BJ (cell line): ENCODE results near the gene BTBD1. TPM values are rescaled to one million over a fixed set of nuclear protein-coding genes. Genes with fewer than 3 reads are reported as not detected.

Source experiments
- CTCF ChIA-PET: fragments of 350-600 bp; formaldehyde crosslinking; extraction: SDS; loops from one replicate; lab custom pipeline; 2021; ENCODE audit warnings: antibody characterized with exemption, inconsistent platforms; lab: Yijun Ruan, JAX
- POLR2A ChIA-PET: fragments of 300-600 bp; sonication (Branson Sonifier 250); formaldehyde crosslinking; extraction: SDS; loops from one replicate; lab custom pipeline; 2021; ENCODE audit warnings: antibody characterized with exemption; lab: Charles Lee
- DNase-seq: peaks from one replicate; pipeline ENCODE4 v3.0.0-alpha.2; 2011; ENCODE audit warnings: low read depth
- H3K27me3 ChIP-seq: 2 replicates; pipeline ENCODE4 v1.6.0; 2011; ENCODE audit warnings: low read length; ENCODE audit not compliant: control insufficient read depth, insufficient read depth
- H3K36me3 ChIP-seq: 2 replicates; pipeline ENCODE4 v1.5.1; 2011; ENCODE audit warnings: low read length; ENCODE audit not compliant: control insufficient read depth, insufficient read depth
- H3K4me3 ChIP-seq: 2 replicates; pipeline ENCODE4 v1.5.1; 2011; ENCODE audit warnings: low read depth, mild to moderate bottlenecking, control low read depth, low read length
- CTCF ChIP-seq: IDR thresholded peaks from 2 replicates; pipeline ENCODE4 v1.5.1; 2011; ENCODE audit warnings: low read depth, mild to moderate bottlenecking, control low read depth, inconsistent platforms, low read length, moderate library complexity; ENCODE audit not compliant: insufficient read depth
- polyA plus RNA-seq: library from polyadenylated mRNA; depleted of rRNA; stranded (reverse); fragments of >200 nt; gene quantifications from 2 replicates; pipeline ENCODE4 v1.2.3, GENCODE V29; 2011

BTBD1 gene
- polyA plus RNA-seq, 1 experiment, result 35.0 TPM

DNA sequence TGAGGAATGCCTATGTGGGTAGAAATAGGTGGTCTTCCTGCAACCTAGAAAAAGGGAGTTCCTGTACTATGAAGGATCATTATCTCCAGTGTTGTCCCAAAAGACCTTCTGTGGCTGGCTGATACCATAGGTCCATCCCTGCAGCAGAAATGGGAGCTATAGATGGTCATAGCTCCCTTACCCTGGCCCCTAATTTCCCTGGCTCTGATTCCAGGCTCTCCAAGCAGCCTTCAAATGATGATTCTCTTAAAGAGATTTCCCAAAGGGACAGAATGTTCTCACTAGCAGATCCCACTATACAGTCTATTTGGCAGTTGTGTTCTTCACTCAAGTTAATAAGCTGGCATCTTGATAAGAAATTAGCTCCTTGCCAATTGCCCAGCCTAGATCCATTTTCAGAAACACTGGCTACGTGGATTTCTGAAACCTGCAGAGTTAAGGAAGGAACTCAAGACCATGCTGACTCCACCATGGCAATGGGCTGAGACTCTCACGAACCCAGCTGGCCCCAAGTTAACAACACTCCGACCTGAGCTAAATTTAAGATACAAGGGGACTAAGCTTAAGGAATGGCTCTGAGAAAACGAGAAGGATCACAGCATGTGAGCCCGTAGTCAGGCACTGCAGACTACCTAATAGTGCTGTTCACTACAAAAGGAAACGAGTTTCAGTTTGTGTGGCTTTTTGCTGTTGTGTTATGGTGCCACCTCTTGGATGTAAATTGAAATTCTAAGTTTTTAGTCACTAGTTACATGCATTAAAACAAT is 67.0 kb downstream of the BTBD1 start:
- POLR2A ChIA-PET, result no interaction called here
- no peak for DNase-seq
- Histone ChIP-seq H3K4me3 (peak overlapping the region; percentile 29), H3K27me3 (no peaks in the 10 kb centered on the region), H3K36me3 (no peaks in the 10 kb centered on the region)
- peak; percentile 58 for TF ChIP-seq CTCF
- CTCF ChIA-PET, result interaction anchor here (0.8 to 4.6 kb wide), 10 partner anchors 9 to 473 kb away, joined by 3 to 29 read pairs (median 4); partner anchors contain the start of genes C15orf40 and RAMAC

GRCh38 chr15:82999426-82999825 is 67.6 kb downstream of the BTBD1 start:
- no peaks in the 10 kb centered on the region for H3K36me3 ChIP-seq
- ChIA-PET CTCF (interaction anchor here (0.8 to 4.6 kb wide), 7 partner anchors 9 to 472 kb away, joined by 3 to 29 read pairs (median 5); partner anchors contain the start of genes C15orf40 and RAMAC), POLR2A (no interaction called here)
- no peak for TF ChIP-seq CTCF
- no peak for DNase-seq
- H3K4me3 ChIP-seq, result no peak overlapping the region
- H3K27me3 ChIP-seq, result no peaks in the 10 kb centered on the region

- CTCF ChIA-PET, result interaction anchor here (1.7 kb wide), 1 partner anchor 9 kb away, joined by 3 read pairs; no protein-coding TSS in a partner anchor
- no peak for DNase-seq
- H3K27me3 ChIP-seq, result no peaks in the 10 kb centered on the region
- POLR2A ChIA-PET, result interaction anchor here (0.6 kb wide), 1 partner anchor 40 kb away, joined by 3 read pairs; no protein-coding TSS in a partner anchor
- H3K4me3 ChIP-seq, result no peak overlapping the region
- H3K36me3 ChIP-seq, result 0 out of 2 replicates have a peak, but pooled peaks cover 1% of the 10 kb centered on the region
- no peak for TF ChIP-seq CTCF
These were observed 71.1 kb downstream of the BTBD1 start for GRCh38 chr15:82995938-82996337.

DNA sequence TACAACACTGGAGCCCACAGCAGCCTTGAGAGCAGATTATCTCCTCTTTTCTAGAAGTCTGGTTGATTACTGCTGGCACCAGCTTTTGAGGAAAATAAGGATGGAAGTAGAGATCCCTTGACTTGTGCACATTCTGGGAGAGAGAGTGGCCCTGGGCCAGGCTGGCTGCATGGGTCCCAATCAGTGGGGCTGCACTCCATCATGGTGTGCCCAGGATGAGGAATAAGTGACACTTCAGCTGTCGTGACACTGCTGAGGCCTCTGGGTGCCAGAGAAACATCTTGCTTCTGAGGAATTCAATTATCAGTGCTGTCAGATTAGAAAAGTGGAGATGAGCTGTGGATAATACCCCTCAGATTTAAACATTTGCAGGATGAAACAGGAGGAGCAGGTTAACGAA is 72.0 kb downstream of the BTBD1 start:
- Histone ChIP-seq H3K36me3 (0 out of 2 replicates have a peak, but pooled peaks cover 1% of the 10 kb centered on the region), H3K27me3 (no peaks in the 10 kb centered on the region), H3K4me3 (no peak overlapping the region)
- POLR2A ChIA-PET, result no interaction called here
- TF ChIP-seq CTCF, result no peak
- no peak for DNase-seq
- CTCF ChIA-PET, result interaction anchor here (1.7 kb wide), 1 partner anchor 10 kb away, joined by 3 read pairs; no protein-coding TSS in a partner anchor

DNA sequence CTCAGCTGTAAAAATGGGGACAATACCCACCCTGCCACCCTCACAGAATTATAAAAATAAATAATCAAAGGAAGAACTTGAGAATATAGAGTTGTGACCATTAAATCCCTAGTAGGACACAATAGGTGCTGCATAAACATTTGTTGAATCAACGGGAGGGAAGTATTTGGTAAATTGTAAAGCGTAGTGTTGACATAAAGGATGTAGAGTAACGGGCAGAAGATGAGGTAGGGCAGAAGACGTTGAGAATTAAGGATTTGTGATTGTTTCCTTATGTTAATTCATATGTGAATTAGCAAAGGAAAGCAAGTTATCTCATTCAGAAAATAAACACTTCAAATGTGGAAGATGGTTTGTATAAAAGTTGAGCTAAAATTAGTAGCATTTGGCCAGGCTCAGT is 73.9 kb downstream of the BTBD1 start:
- no peak for TF ChIP-seq CTCF
- CTCF ChIA-PET, result interaction anchor here (0.7 to 2.1 kb wide), 4 partner anchors 18 to 462 kb away, joined by 3 to 7 read pairs (median 3); partner anchors contain the start of gene C15orf40
- no peak overlapping the region for H3K4me3 ChIP-seq
- H3K36me3 ChIP-seq, result 0 out of 2 replicates have a peak, but pooled peaks cover 1% of the 10 kb centered on the region
- POLR2A ChIA-PET, result no interaction called here
- no peaks in the 10 kb centered on the region for H3K27me3 ChIP-seq
- no peak for DNase-seq
